BE2C (cell line): ENCODE measurements around the gene DNAH6.

Experiments
- DNase-seq: peaks from one replicate; pipeline ENCODE4 v3.0.0-alpha.2; 2020
- H3K27me3 ChIP-seq: fragments of 250-450 bp; sonication (Bioruptor Pico); 2 replicates; pipeline ENCODE4 v1.5.1; 2020; ENCODE audit warnings: mild to moderate bottlenecking
- H3K36me3 ChIP-seq: fragments of 250-450 bp; sonication (Bioruptor Pico); 2 replicates; pipeline ENCODE4 v1.5.1; 2020; ENCODE audit warnings: mild to moderate bottlenecking
- H3K4me1 ChIP-seq: fragments of 250-450 bp; sonication (Bioruptor Pico); 2 replicates; pipeline ENCODE4 v1.5.1; 2020
- H3K4me3 ChIP-seq: 2 replicates; pipeline ENCODE4 v1.5.1; 2011; ENCODE audit warnings: low read depth, low read length
- H3K9me3 ChIP-seq: fragments of 250-450 bp; sonication (Bioruptor Pico); 2 replicates; pipeline ENCODE4 v1.5.1; 2020
- CTCF ChIP-seq: IDR thresholded peaks from 2 replicates; pipeline ENCODE4 v1.5.1; 2012; ENCODE audit warnings: mild to moderate bottlenecking, low read depth, low read length

The DNAH6 gene

GRCh38 chr2:84629550-84629949 is 113.3 kb downstream of the DNAH6 start:
- TF ChIP-seq CTCF = no peak

GRCh38 chr2:84631047-84631446 is 114.7 kb downstream of the DNAH6 start:
- no peak overlapping the region for H3K4me3 ChIP-seq
- no peaks in the 10 kb centered on the region for H3K9me3 ChIP-seq
- DNase-seq = no peak
- TF ChIP-seq CTCF = peak; percentile 54
- no peaks in the 10 kb centered on the region for H3K27me3 ChIP-seq
- H3K4me1 ChIP-seq = no peaks in the 10 kb centered on the region
- no peaks in the 10 kb centered on the region for H3K36me3 ChIP-seq

More at GRCh38 chr2:84629550-84629949, 113.3 kb downstream of the DNAH6 start:
- Histone ChIP-seq H3K9me3 (no peaks in the 10 kb centered on the region), H3K4me3 (no peak overlapping the region), H3K27me3 (no peaks in the 10 kb centered on the region), H3K4me1 (no peaks in the 10 kb centered on the region), H3K36me3 (no peaks in the 10 kb centered on the region)
- DNase-seq = no peak

GRCh38 chr2:84631985-84632384 is 115.7 kb downstream of the DNAH6 start:
- H3K9me3 ChIP-seq = no peaks in the 10 kb centered on the region
- TF ChIP-seq CTCF = no peak
- no peaks in the 10 kb centered on the region for H3K36me3 ChIP-seq
- no peaks in the 10 kb centered on the region for H3K27me3 ChIP-seq
- DNase-seq = no peak
- no peaks in the 10 kb centered on the region for H3K4me1 ChIP-seq
- no peak overlapping the region for H3K4me3 ChIP-seq

- Histone ChIP-seq H3K27me3 (no peaks in the 10 kb centered on the region), H3K9me3 (no peaks in the 10 kb centered on the region), H3K36me3 (no peaks in the 10 kb centered on the region), H3K4me3 (no peak overlapping the region), H3K4me1 (no peaks in the 10 kb centered on the region)
- no peak for TF ChIP-seq CTCF
- DNase-seq = no peak
Measured at GRCh38 chr2:84636080-84636971, 120.0 kb downstream of the DNAH6 start.

GRCh38 chr2:84639751-84640150 is 123.5 kb downstream of the DNAH6 start:
- Histone ChIP-seq H3K9me3 (no peaks in the 10 kb centered on the region), H3K4me1 (no peaks in the 10 kb centered on the region), H3K27me3 (no peaks in the 10 kb centered on the region), H3K4me3 (no peak overlapping the region), H3K36me3 (no peaks in the 10 kb centered on the region)
- no peak for DNase-seq
- no peak for TF ChIP-seq CTCF

- no peaks in the 10 kb centered on the region for H3K9me3 ChIP-seq
- H3K4me1 ChIP-seq = no peaks in the 10 kb centered on the region
- no peak for DNase-seq
- H3K4me3 ChIP-seq = no peak overlapping the region
- H3K27me3 ChIP-seq = no peaks in the 10 kb centered on the region
- H3K36me3 ChIP-seq = no peaks in the 10 kb centered on the region
- no peak for TF ChIP-seq CTCF
Measured at GRCh38 chr2:84640411-84640810, 124.1 kb downstream of the DNAH6 start.
